Activated CD4-positive, alpha-beta T cell treated with anti-CD3 and anti-CD28 coated beads, Interleukin-2, amount 50 U/mL, for 48 hours (primary cell): Measurements from ENCODE around the gene TMPRSS13.
A peak's percentile ranks its signal among the peaks of the same experiment; 100 is the strongest.

Experiments
- DNase-seq, 2 experiments: peaks; one replicate each; pipeline ENCODE4 v3.0.0-alpha.2; 2020

Gene TMPRSS13

GRCh38 chr11:117884994-117885393 is 44.2 kb downstream of the TMPRSS13 start:
- DNase-seq, result peak; percentile 23 to 47

- no peak for DNase-seq
Measured at GRCh38 chr11:117883063-117883462, 46.1 kb downstream of the TMPRSS13 start.

GRCh38 chr11:117882311-117882905 is 46.8 kb downstream of the TMPRSS13 start:
- no peak for DNase-seq

- no peak for DNase-seq
Measured at GRCh38 chr11:117881217-117881616, 48.0 kb downstream of the TMPRSS13 start.

- no peak for DNase-seq
Measured at GRCh38 chr11:117879516-117880480, 49.4 kb downstream of the TMPRSS13 start.

GRCh38 chr11:117878939-117879475 is 50.2 kb downstream of the TMPRSS13 start:
- DNase-seq, result no peak

GRCh38 chr11:117878314-117878938 is 50.8 kb downstream of the TMPRSS13 start:
- no peak for DNase-seq

- DNase-seq, result no peak
Measured at GRCh38 chr11:117877120-117877784, 52.0 kb downstream of the TMPRSS13 start.

GRCh38 chr11:117876341-117877119 is 52.7 kb downstream of the TMPRSS13 start, which contains the start of gene FXYD6:
Gene FXYD6 (minus strand): TSS chr11:117876658. CDS start chr11:117842776, 33,882 bp downstream.
- no peak for DNase-seq

- DNase-seq, result no peak
Measured at GRCh38 chr11:117876059-117876340, 53.2 kb downstream of the TMPRSS13 start.

GRCh38 chr11:117875382-117876058 is 53.7 kb downstream of the TMPRSS13 start:
- DNase-seq, result peak in 1 of 2 experiments; percentile 32

GRCh38 chr11:117874910-117875381 is 54.3 kb downstream of the TMPRSS13 start:
- DNase-seq, result no peak

- no peak for DNase-seq
Measured at GRCh38 chr11:117874253-117874909, 54.8 kb downstream of the TMPRSS13 start.

GRCh38 chr11:117873828-117874125 is 55.4 kb downstream of the TMPRSS13 start:
- DNase-seq, result no peak

GRCh38 chr11:117872975-117873827 is 56.0 kb downstream of the TMPRSS13 start:
- DNase-seq, result no peak

- DNase-seq, result no peak
Measured at GRCh38 chr11:117872420-117872961, 56.7 kb downstream of the TMPRSS13 start.

- DNase-seq, result no peak
Measured at GRCh38 chr11:117871784-117872183, 57.4 kb downstream of the TMPRSS13 start.

GRCh38 chr11:117871160-117871559 is 58.0 kb downstream of the TMPRSS13 start:
- DNase-seq, result no peak

- no peak for DNase-seq
Measured at GRCh38 chr11:117870103-117870952, 58.9 kb downstream of the TMPRSS13 start.
